IMR-90 (cell line): ENCODE measurements around the gene GNG7. TPM values are rescaled to one million over a fixed set of nuclear protein-coding genes. Genes with fewer than 3 reads are reported as not detected.
A peak's percentile ranks its signal among the peaks of the same experiment; 100 is the strongest.

Experiments used
- ATAC-seq: fragments of 200-7000 bp; cut with Tn5 transposase; 2 replicates; pipeline ENCODE4 v1.9.1; 2020; ENCODE audit warnings: low read depth, mild to moderate bottlenecking, moderate library complexity
- BruUV-seq: library from RNA; stranded (reverse); fragments of 400-500 nt; replicated peaks from 2 replicates; lab custom pipeline; 2021; lab: Mats Ljungman, UMichigan
- CTCF ChIA-PET: fragments of 300-600 bp; formaldehyde crosslinking; extraction: SDS; loops from one replicate; lab custom pipeline; 2021; ENCODE audit warnings: antibody characterized with exemption; lab: Yijun Ruan, JAX
- POLR2A ChIA-PET: fragments of 300-600 bp; sonication (Branson Sonifier 250); formaldehyde crosslinking; loops from one replicate; lab custom pipeline; 2022; ENCODE audit warnings: antibody characterized with exemption; ENCODE audit not compliant: unreplicated experiment; lab: Charles Lee
- DNase-seq: peaks from one replicate; pipeline ENCODE4 v3.0.0; 2013
- H2AFZ ChIP-seq: replicated peaks from 2 replicates; pipeline ENCODE3; 2013; ENCODE audit warnings: low read length, mild to moderate bottlenecking; ENCODE audit not compliant: poor library complexity
- H2AK5ac ChIP-seq: 2 replicates; pipeline ENCODE4 v1.6.1; 2013; ENCODE audit warnings: low read depth, low read length, inconsistent platforms
- H2AK9ac ChIP-seq: replicated peaks from 2 replicates; pipeline ENCODE3; 2013; ENCODE audit warnings: mild to moderate bottlenecking, low read depth, low read length, moderate library complexity; ENCODE audit not compliant: poor library complexity
- H2BK120ac ChIP-seq: 2 replicates; pipeline ENCODE4 v1.6.1; 2013; ENCODE audit warnings: low read depth, low read length, inconsistent platforms
- H2BK15ac ChIP-seq: 3 replicates; pipeline ENCODE4 v1.6.1; 2013; ENCODE audit warnings: low read depth, low read length, inconsistent platforms
- H2BK20ac ChIP-seq: 2 replicates; pipeline ENCODE4 v1.6.1; 2013; ENCODE audit warnings: low read depth, mild to moderate bottlenecking, inconsistent platforms, low read length, moderate library complexity
- H2BK5ac ChIP-seq: 2 replicates; pipeline ENCODE4 v1.6.1; 2013; ENCODE audit warnings: mild to moderate bottlenecking, low read depth, low read length, inconsistent platforms; ENCODE audit not compliant: poor library complexity, severe bottlenecking
- H3K14ac ChIP-seq: replicated peaks from 2 replicates; pipeline ENCODE4 v1.6.1; 2013; ENCODE audit warnings: low read depth, low read length, inconsistent platforms
- H3K18ac ChIP-seq: 2 replicates; pipeline ENCODE4 v1.6.1; 2013; ENCODE audit warnings: low read depth, low read length, control low read depth
- H3K23ac ChIP-seq: 2 replicates; pipeline ENCODE4 v1.6.1; 2013; ENCODE audit warnings: low read depth, low read length, inconsistent platforms
- H3K27ac ChIP-seq: 2 replicates; pipeline ENCODE4 v1.5.1; 2013; ENCODE audit warnings: mild to moderate bottlenecking, control low read depth, low read length; ENCODE audit not compliant: insufficient read depth
- H3K27me3 ChIP-seq: 2 replicates; pipeline ENCODE4 v1.6.1; 2013; ENCODE audit warnings: low read length; ENCODE audit not compliant: control insufficient read depth, insufficient read depth
- H3K36me3 ChIP-seq: 2 replicates; pipeline ENCODE4 v1.6.1; 2013; ENCODE audit warnings: low read length, mixed read lengths; ENCODE audit not compliant: control insufficient read depth, insufficient read depth
- H3K4ac ChIP-seq: 2 replicates; pipeline ENCODE4 v1.6.1; 2013; ENCODE audit warnings: low read depth, low read length, inconsistent platforms
- H3K4me1 ChIP-seq: 2 replicates; pipeline ENCODE4 v1.6.1; 2013; ENCODE audit warnings: low read length, mixed read lengths; ENCODE audit not compliant: control insufficient read depth, insufficient read depth
- H3K4me2 ChIP-seq: 2 replicates; pipeline ENCODE4 v1.6.1; 2013; ENCODE audit warnings: low read depth, mild to moderate bottlenecking, control low read depth, low read length, moderate library complexity
- H3K4me3 ChIP-seq: 2 replicates; pipeline ENCODE4 v1.5.1; 2013; ENCODE audit warnings: low read depth, mild to moderate bottlenecking, control low read depth, low read length, moderate library complexity; ENCODE audit not compliant: insufficient read depth
- H3K56ac ChIP-seq: 2 replicates; pipeline ENCODE4 v1.6.1; 2013; ENCODE audit warnings: low read length, inconsistent platforms; ENCODE audit not compliant: insufficient read depth; ENCODE audit errors: extremely low read depth
- H3K79me1 ChIP-seq, 2 experiments: 2 replicates each; pipeline ENCODE4 v1.6.1; 2013; ENCODE audit warnings: low read length in 2 of 2, inconsistent platforms in 1 of 2, low read depth in 1 of 2
- H3K9ac ChIP-seq: 2 replicates; pipeline ENCODE4 v1.6.1; 2013; ENCODE audit warnings: low read depth, low read length, control low read depth
- H3K9me1 ChIP-seq: 2 replicates; pipeline ENCODE4 v1.6.1; 2013; ENCODE audit warnings: low read length, inconsistent platforms; ENCODE audit not compliant: insufficient read depth
- H3K9me3 ChIP-seq: 2 replicates; pipeline ENCODE4 v1.6.1; 2013; ENCODE audit warnings: low read length; ENCODE audit not compliant: control insufficient read depth, insufficient read depth
- H4K20me1 ChIP-seq: 2 replicates; pipeline ENCODE4 v1.6.1; 2013; ENCODE audit warnings: low read length, inconsistent platforms; ENCODE audit not compliant: insufficient read depth
- H4K5ac ChIP-seq: 2 replicates; pipeline ENCODE4 v1.6.1; 2013; ENCODE audit warnings: mild to moderate bottlenecking, low read depth, low read length, control low read depth
- H4K8ac ChIP-seq, 2 experiments: 2 replicates each; pipeline ENCODE4 v1.6.1; 2013; ENCODE audit warnings: low read depth in 2 of 2, low read length in 2 of 2, control low read depth in 1 of 2, inconsistent platforms in 1 of 2
- H4K91ac ChIP-seq: 2 replicates; pipeline ENCODE4 v1.6.1; 2013; ENCODE audit warnings: low read depth, low read length, inconsistent platforms; ENCODE audit not compliant: insufficient read depth
- BHLHE40 ChIP-seq: fragments of 150-350 bp; IDR thresholded peaks from 2 replicates; pipeline ENCODE4 v1.6.1; 2016; ENCODE audit warnings: mild to moderate bottlenecking, low read depth, low read length
- CHD1 ChIP-seq: IDR thresholded peaks from 2 replicates; pipeline ENCODE4 v1.6.1; 2012; ENCODE audit warnings: low read depth, low read length, improper control_type of control experiment
- CTCF ChIP-seq: conservative IDR thresholded peaks from 2 replicates; pipeline ENCODE4 v1.5.1; 2012; ENCODE audit warnings: mild to moderate bottlenecking, low read depth, low read length, improper control_type of control experiment
- ELK1 ChIP-seq: fragments of 150-350 bp; IDR thresholded peaks from 2 replicates; pipeline ENCODE4 v1.6.1; 2016; ENCODE audit warnings: low read depth, mild to moderate bottlenecking, low read length, moderate library complexity, borderline replicate concordance
- MAFK ChIP-seq: IDR thresholded peaks from 2 replicates; pipeline ENCODE4 v1.6.1; 2012; ENCODE audit warnings: low read depth, low read length, improper control_type of control experiment
- MAZ ChIP-seq: IDR thresholded peaks from 2 replicates; pipeline ENCODE4 v1.6.1; 2012; ENCODE audit warnings: low read depth, mild to moderate bottlenecking, low read length, improper control_type of control experiment, moderate library complexity, borderline replicate concordance
- MXI1 ChIP-seq: IDR thresholded peaks from 2 replicates; pipeline ENCODE4 v1.6.1; 2012; ENCODE audit warnings: low read depth, mild to moderate bottlenecking, low read length, moderate library complexity, borderline replicate concordance
- NFE2L2 ChIP-seq: fragments of 150-350 bp; IDR thresholded peaks from 2 replicates; pipeline ENCODE4 v1.6.1; 2016; ENCODE audit warnings: low read depth, mild to moderate bottlenecking, low read length
- POLR2A ChIP-seq: IDR thresholded peaks from 2 replicates; pipeline ENCODE4 v1.6.1; 2012; ENCODE audit warnings: mild to moderate bottlenecking, low read depth, low read length
- RAD21 ChIP-seq: IDR thresholded peaks from 2 replicates; pipeline ENCODE4 v1.6.1; 2012; ENCODE audit warnings: low read length, improper control_type of control experiment
- RCOR1 ChIP-seq: IDR thresholded peaks from 2 replicates; pipeline ENCODE4 v1.6.1; 2012; ENCODE audit warnings: mild to moderate bottlenecking, low read length, improper control_type of control experiment; ENCODE audit not compliant: insufficient replicate concordance
- RFX5 ChIP-seq: IDR thresholded peaks from 2 replicates; pipeline ENCODE4 v1.8.0; 2012; ENCODE audit warnings: low read depth, mild to moderate bottlenecking, low read length, moderate library complexity
- SMC3 ChIP-seq: fragments of 150-350 bp; IDR thresholded peaks from 2 replicates; pipeline ENCODE4 v1.6.1; 2016; ENCODE audit warnings: low read depth, mild to moderate bottlenecking, antibody characterized with exemption, low read length, moderate library complexity
- USF2 ChIP-seq: fragments of 150-350 bp; IDR thresholded peaks from 2 replicates; pipeline ENCODE4 v1.6.1; 2017; ENCODE audit warnings: mild to moderate bottlenecking, antibody characterized with exemption, low read length, low read depth
- WGBS, 2 experiments: methylation state at CpG; one replicate each; pipeline versions ENCODE4 v1.1.5 to v1.1.7; 2013; ENCODE audit warnings: missing lambda C conversion rate in 2 of 2; ENCODE audit not compliant: insufficient read length in 1 of 2; ENCODE audit errors: extremely low coverage in 2 of 2; 5-methylcytosine and 5-hydroxymethylcytosine counted together
- dilution Hi-C: fragments of 300-500 bp; cut with HindIII; formaldehyde crosslinking; loops from one replicate; pipeline ENCODE4 v1.14.3; 2018; ENCODE audit warnings: low sequenced_read_pairs; ENCODE audit not compliant: unreplicated experiment
- in situ Hi-C: fragments of 300-500 bp; cut with MboI; formaldehyde crosslinking; loops from 3 replicates; pipeline ENCODE4 v1.14.3; 2019; ENCODE audit warnings: low sequenced_read_pairs, inconsistent platforms, mixed read lengths
- intact Hi-C: fragments of 100-400 bp; cut with micrococcal nuclease; formaldehyde crosslinking; loops from 2 replicates; pipeline ENCODE4 v1.10.0; 2022
- polyA plus RNA-seq, 3 experiments: library from polyadenylated mRNA; depleted of rRNA; stranded (reverse); fragments of >200 nt; gene quantifications; 2 replicates each; pipeline ENCODE4 v1.2.3, GENCODE V29; 2012; ENCODE audit warnings: low replicate concordance in 1 of 3
- total RNA-seq: library from RNA; depleted of rRNA; stranded (reverse); fragments of >200 nt; gene quantifications from 2 replicates; pipeline ENCODE4 v1.2.3, GENCODE V29; 2012

GNG7 gene
- total and polyA plus RNA-seq, 2 of the 4 experiments (the other 2 are of a cell fraction): under 0.01 to 0.21 TPM

- ChIA-PET POLR2A (interaction anchor here (1.4 kb wide), 1 partner anchor 133 kb away, joined by 6 read pairs; the partner anchor contains the start of gene GADD45B), CTCF (no interaction called here)
- Histone ChIP-seq H3K4me1 (no peaks in the 10 kb centered on the region), H3K23ac (no peak overlapping the region), H3K27me3 (peaks cover 8% of the 10 kb centered on the region), H3K79me1 (peaks cover 0 to 3% of the 10 kb centered on the region in 2 experiments; a peak in 1 of 4 replicates), H2AK9ac (peak overlapping the region; percentile 55), H3K4me3 (no peak overlapping the region), H3K27ac (no peak overlapping the region), H4K20me1 (no peaks in the 10 kb centered on the region), H2AK5ac (no peak overlapping the region), H3K14ac (no peak overlapping the region), H3K36me3 (no peaks in the 10 kb centered on the region), H4K8ac (no peak overlapping the region), H3K56ac (no peak overlapping the region), H3K4ac (no peak overlapping the region), H3K9me3 (0 out of 2 replicates have a peak, but pooled peaks cover 1% of the 10 kb centered on the region), H4K5ac (no peak overlapping the region), H2AFZ (no peak overlapping the region), H2BK20ac (no peak overlapping the region), H3K18ac (no peak overlapping the region), H3K4me2 (no peak overlapping the region), H2BK120ac (no peak overlapping the region), H3K9me1 (no peaks in the 10 kb centered on the region), H2BK5ac (no peak overlapping the region), H3K9ac (no peak overlapping the region), H4K91ac (no peak overlapping the region), H2BK15ac (peak overlapping the region; percentile 27; the same call in 1 of the 3 replicates)
- dilution Hi-C loops (no loop called here), intact Hi-C loops (loop anchor here (5.0 kb wide), 2 partner anchors 282 to 372 kb away; partner anchors contain the start of genes LSM7, PLEKHJ1, SF3A2 and SPPL2B), in situ Hi-C loops (loop anchor here (5.0 to 10.0 kb wide), 2 partner anchors 137 to 335 kb away; no protein-coding TSS in a partner anchor)
- ATAC-seq: no peak
- no TSS peak for BruUV-seq
- WGBS, 2 experiments: 70% methylated on average over 7 of the region's 20 CpGs; no CpG with 5 or more reads in 1 of the 2 experiments
- DNase-seq: no peak
- TF ChIP-seq SMC3 (no peak), BHLHE40 (no peak), NFE2L2 (no peak), MAFK (no peak), ELK1 (no peak), CTCF (no peak), USF2 (no peak), RCOR1 (no peak), RAD21 (no peak), MXI1 (no peak), MAZ (no peak), CHD1 (no peak), RFX5 (no peak), POLR2A (no peak)
Measured at GRCh38 chr19:2609389-2610116, 92.9 kb downstream of the GNG7 start.
